ENCODE data around the gene ERC2.

DNA sequence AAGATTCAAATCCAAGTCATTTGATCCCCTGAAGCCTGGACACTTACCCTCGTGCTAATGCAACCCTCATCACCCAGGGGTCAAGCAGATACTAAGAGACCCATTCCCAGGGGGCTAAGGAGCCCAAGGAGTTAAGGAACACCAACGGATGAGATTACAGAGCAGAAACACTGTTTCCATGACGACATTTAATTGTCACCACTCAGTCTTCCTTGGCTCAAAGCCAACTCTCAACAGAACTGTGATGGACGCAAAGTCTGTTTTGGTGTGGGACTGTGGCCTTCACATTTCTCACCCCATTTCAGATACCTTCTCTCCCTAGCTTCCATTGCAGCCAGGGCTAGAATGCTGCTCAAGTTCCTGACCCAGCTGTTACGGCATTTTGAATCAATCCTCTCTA is 597.7 kb downstream of the ERC2 start:
- TF ChIP-seq EZH2 (IDR thresholded peaks at IDR 0.05; ENCODE audit: low read length, missing control alignments) (no peak), CTCF (conservative IDR thresholded peaks at IDR 0.05 in 1 of 2, IDR thresholded peaks at IDR 0.05 in 1 of 2; ENCODE audit: low read depth in 1 of 2, low read length in 2 of 2) (no peak)

All from fibroblast of lung (primary cell).